ENCODE results near the gene RGS3.

DNA sequence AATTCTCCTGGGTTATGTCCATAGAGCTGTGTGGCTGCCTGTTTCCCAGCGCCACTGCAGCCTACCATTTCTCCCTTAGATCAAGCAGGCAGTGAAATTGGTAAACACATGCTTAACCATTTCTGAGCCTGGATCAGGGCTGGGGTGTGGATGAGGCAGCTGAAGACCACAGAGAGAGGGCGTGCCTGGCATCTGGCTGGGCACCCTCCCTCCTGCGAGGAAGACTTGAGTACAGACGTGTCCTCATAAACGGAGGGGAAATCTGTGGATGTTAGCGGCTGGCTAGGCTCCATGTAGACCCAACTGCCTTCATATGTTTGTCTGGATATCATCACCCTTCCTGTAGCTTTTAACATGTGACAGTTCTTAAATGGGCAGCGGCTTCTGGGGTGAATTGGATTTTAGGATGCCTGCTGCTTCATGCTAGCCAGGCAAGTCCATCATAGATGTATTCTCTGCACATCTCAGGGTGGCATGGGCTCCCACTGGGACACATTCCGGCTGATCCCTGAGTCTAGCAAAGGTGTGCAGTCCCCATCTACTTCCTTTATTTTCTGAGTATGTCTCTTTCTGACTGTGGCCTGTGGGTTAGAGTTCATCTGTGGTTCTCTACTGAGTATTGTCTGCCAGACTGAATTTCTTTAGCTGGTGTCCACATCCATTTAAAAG is 11.0 kb downstream of the RGS3 start:
- TF ChIP-seq, protein P1, sequence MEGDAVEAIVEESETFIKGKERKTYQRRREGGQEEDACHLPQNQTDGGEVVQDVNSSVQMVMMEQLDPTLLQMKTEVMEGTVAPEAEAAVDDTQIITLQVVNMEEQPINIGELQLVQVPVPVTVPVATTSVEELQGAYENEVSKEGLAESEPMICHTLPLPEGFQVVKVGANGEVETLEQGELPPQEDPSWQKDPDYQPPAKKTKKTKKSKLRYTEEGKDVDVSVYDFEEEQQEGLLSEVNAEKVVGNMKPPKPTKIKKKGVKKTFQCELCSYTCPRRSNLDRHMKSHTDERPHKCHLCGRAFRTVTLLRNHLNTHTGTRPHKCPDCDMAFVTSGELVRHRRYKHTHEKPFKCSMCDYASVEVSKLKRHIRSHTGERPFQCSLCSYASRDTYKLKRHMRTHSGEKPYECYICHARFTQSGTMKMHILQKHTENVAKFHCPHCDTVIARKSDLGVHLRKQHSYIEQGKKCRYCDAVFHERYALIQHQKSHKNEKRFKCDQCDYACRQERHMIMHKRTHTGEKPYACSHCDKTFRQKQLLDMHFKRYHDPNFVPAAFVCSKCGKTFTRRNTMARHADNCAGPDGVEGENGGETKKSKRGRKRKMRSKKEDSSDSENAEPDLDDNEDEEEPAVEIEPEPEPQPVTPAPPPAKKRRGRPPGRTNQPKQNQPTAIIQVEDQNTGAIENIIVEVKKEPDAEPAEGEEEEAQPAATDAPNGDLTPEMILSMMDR (IDR thresholded peaks at IDR 0.05; ENCODE audit: low read length), result no peak
- TF ChIP-seq EZH2phosphoT487 (IDR thresholded peaks at IDR 0.05; ENCODE audit: low read length), result no peak
- no peak for TF ChIP-seq EZH2 (optimal IDR thresholded peaks at IDR 0.05; ENCODE audit: low read depth, low read length)

Measured in MM.1S (cell line).